Gastroesophageal sphincter (tissue), 4 donors: ENCODE results near the gene CREM. TPM values are rescaled to one million over a fixed set of nuclear protein-coding genes. Genes with fewer than 3 reads are reported as not detected.

Experiments
- ATAC-seq: fragments of 150-250 bp; one replicate; pipeline ENCODE4 v1.9.1; 2016; ENCODE audit warnings: mild to moderate bottlenecking, moderate library complexity
- H3K27ac ChIP-seq, 4 donors: fragments of 200-600 bp; sonication (generic) in 3 of 4; 1 replicate in 3 of 4; 2 replicates in 1 of 4; pipeline ENCODE4 v1.5.1; 2016 to 2019
- H3K27me3 ChIP-seq: fragments of 200-600 bp; sonication (generic); one replicate; pipeline ENCODE4 v1.5.1; 2019
- H3K36me3 ChIP-seq, 2 donors: fragments of 200-600 bp; sonication (generic); one replicate each; pipeline ENCODE4 v1.5.1; 2019; ENCODE audit warnings: control low read depth in 1 of 2
- H3K4me1 ChIP-seq, 3 donors: fragments of 200-600 bp; sonication (generic); 1 replicate in 2 of 3; 2 replicates in 1 of 3; pipeline ENCODE4 v1.5.1; 2016 to 2019; ENCODE audit warnings: control low read depth in 2 of 3
- H3K4me3 ChIP-seq, 2 donors: fragments of 200-600 bp; sonication (generic); one replicate each; pipeline ENCODE4 v1.5.1; 2019; ENCODE audit warnings: mild to moderate bottlenecking in 1 of 2, moderate library complexity in 1 of 2
- H3K9me3 ChIP-seq, 3 donors: fragments of 200-600 bp; sonication (generic); one replicate each; pipeline ENCODE4 v1.5.1; 2017 to 2019; ENCODE audit warnings: control low read depth in 2 of 3
- CTCF ChIP-seq, 4 experiments: fragments of 200-600 bp in 2 of 4; fragments of 450-650 bp in 2 of 4; sonication (generic) in 1 of 4; IDR thresholded peaks; one replicate each; pipeline ENCODE4 v1.5.1; 2017 to 2019; ENCODE audit warnings: antibody characterized with exemption in 4 of 4, mild to moderate bottlenecking in 2 of 4, moderate library complexity in 2 of 4
- EP300 ChIP-seq: sonication (generic); formaldehyde crosslinking; IDR thresholded peaks from one replicate; pipeline ENCODE4 v1.6.1; 2017; ENCODE audit warnings: antibody characterized with exemption, mild to moderate bottlenecking
- POLR2A ChIP-seq, 2 donors: fragments of 450-650 bp; IDR thresholded peaks; one replicate each; pipeline ENCODE4 v1.6.1; 2017; ENCODE audit warnings: antibody characterized with exemption in 2 of 2, mild to moderate bottlenecking in 2 of 2, moderate library complexity in 1 of 2
- POLR2AphosphoS5 ChIP-seq: sonication (generic); formaldehyde crosslinking; IDR thresholded peaks from one replicate; pipeline ENCODE4 v1.6.1; 2017; ENCODE audit warnings: antibody characterized with exemption
- WGBS, 2 donors: methylation state at CpG; one replicate each; pipeline ENCODE4 v1.1.5; 2018; ENCODE audit warnings: low coverage in 1 of 2; 5-methylcytosine and 5-hydroxymethylcytosine counted together
- total RNA-seq, 4 donors: library from RNA; depleted of rRNA; stranded (reverse); fragments of >200 nt; gene quantifications; one replicate each; pipeline ENCODE4 v1.1.0, GENCODE V29; 2016

CREM gene
- total RNA-seq, 4 donors from 2014 or later = 37.7 to 78.1 (median 47.1) TPM

DNA sequence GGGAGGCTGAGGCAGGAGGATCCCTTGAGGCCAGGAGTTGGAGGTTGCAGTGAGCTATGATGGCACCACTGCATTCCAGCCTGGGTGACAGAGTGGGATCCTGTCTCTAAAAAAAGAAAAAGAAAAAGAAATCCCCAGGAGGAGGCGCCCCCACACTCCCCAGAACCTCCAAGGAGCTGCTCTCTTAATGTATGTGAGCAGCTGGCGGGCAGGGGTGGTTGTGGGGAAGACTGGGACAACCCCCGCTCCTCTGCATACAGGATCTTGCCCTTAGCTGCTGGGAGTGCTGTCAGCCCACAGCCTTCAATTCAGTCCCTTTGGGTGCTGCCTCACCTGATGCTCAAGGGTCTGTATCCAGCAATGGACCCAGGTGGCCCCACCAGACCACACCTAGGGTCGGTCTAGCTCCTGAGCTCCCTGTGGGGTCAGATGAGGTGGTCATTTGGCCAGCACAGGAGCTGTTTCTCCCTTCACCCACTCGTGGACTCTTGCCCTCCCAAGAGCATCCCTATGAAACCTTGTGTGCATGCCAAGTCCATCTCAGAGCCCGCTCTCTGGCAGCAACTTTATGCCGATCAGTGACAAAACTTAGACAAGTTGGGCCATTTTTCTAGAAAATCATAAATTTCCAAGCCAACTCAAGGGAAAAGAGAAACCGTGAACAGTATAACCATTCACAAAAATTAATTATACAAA, 97.5 kb downstream of the CREM start:
- no peak for TF ChIP-seq EP300
- no peak for TF ChIP-seq POLR2A (IDR thresholded peaks at IDR 0.05)
- no peak for TF ChIP-seq POLR2AphosphoS5
- no peak for TF ChIP-seq CTCF (IDR thresholded peaks at IDR 0.05)
- Histone ChIP-seq H3K27ac (no peak overlapping the region), H3K27me3 (no peaks in the 10 kb centered on the region), H3K4me1 (no peaks in the 10 kb centered on the region), H3K4me3 (no peak overlapping the region), H3K9me3 (no peaks in the 10 kb centered on the region), H3K36me3 (no peaks in the 10 kb centered on the region)
- 97 to 100% methylated on average over 2 to 3 of the region's 8 CpGs for WGBS, 2 donors
- no peak for ATAC-seq

GRCh38 chr10:35225204-35225603, 98.6 kb downstream of the CREM start:
- H3K27ac ChIP-seq = no peak overlapping the region
- WGBS, 2 donors = 53 to 76% methylated on average over 4 to 5 of the region's 5 CpGs
- no peaks in the 10 kb centered on the region for H3K27me3 ChIP-seq
- no peaks in the 10 kb centered on the region for H3K4me1 ChIP-seq
- no peaks in the 10 kb centered on the region for H3K9me3 ChIP-seq
- TF ChIP-seq EP300 (no peak), POLR2AphosphoS5 (no peak), CTCF (IDR thresholded peaks at IDR 0.05) (no peak)
- H3K36me3 ChIP-seq = no peaks in the 10 kb centered on the region
- no peak for ATAC-seq
- no peak overlapping the region for H3K4me3 ChIP-seq

DNA sequence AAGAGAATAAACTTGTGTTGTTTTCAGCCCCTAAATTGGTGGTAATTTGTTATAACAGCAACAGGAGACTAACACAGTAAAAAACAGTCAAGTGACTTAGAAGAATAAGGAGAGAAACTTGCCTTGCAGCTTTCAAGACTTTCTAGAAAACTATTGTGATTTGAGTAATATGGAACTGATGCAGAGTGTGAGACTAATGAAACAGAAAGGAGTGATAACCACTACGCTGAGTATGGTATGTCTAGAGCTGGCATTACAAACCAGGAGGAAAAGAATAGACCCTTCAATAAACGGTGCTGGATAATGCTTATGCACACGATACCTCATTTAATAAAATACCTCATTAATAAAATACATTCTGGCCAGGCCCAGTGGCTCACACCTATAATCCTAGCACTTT, 99.9 kb downstream of the CREM start:
- 67 to 94% methylated on average over 1 to 3 of the region's 3 CpGs for WGBS, 2 donors
- Histone ChIP-seq H3K27ac (no peak overlapping the region), H3K36me3 (no peaks in the 10 kb centered on the region), H3K9me3 (no peaks in the 10 kb centered on the region), H3K4me1 (no peaks in the 10 kb centered on the region), H3K4me3 (no peak overlapping the region), H3K27me3 (no peaks in the 10 kb centered on the region)
- no peak for TF ChIP-seq CTCF (IDR thresholded peaks at IDR 0.05)
- TF ChIP-seq EP300 = no peak
- TF ChIP-seq POLR2AphosphoS5 = no peak
- no peak for TF ChIP-seq POLR2A (IDR thresholded peaks at IDR 0.05)
- ATAC-seq = no peak

DNA sequence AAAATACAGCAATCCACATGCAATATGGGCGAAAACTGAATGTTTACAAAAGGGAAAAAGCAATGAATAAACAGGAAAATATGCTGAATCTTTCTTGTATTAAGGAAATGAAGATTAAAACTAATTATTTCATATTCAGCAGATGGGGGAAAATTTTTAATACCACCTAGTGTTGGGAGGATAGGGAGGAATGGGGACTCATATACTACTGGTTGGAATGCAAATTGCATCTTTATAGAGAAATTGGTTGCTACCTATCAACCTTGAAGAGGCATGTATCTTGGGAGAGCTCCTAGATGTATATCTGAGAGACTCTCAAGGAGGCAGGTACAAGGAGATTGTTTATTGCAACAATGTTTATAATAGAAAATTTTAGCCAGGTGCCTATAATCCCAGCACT, 101.4 kb downstream of the CREM start:
- 100% methylated on average over 1 of the region's 1 CpG for WGBS, 2 donors
- H3K36me3 ChIP-seq = no peaks in the 10 kb centered on the region
- no peaks in the 10 kb centered on the region for H3K4me1 ChIP-seq

More for the DNA sequence above, 101.4 kb downstream of the CREM start:
- Histone ChIP-seq H3K27ac (no peak overlapping the region), H3K9me3 (no peaks in the 10 kb centered on the region), H3K27me3 (no peaks in the 10 kb centered on the region), H3K4me3 (no peak overlapping the region)
- TF ChIP-seq EP300 (no peak), CTCF (IDR thresholded peaks at IDR 0.05) (no peak), POLR2A (IDR thresholded peaks at IDR 0.05) (no peak)
- ATAC-seq = no peak
